Omental fat pad (tissue), 4 donors: Measurements from ENCODE around the gene DACH1. TPM values are rescaled to one million over a fixed set of nuclear protein-coding genes. Genes with fewer than 3 reads are reported as not detected.

ENCODE experiments used
- ATAC-seq: fragments of 150-250 bp; one replicate; pipeline ENCODE4 v1.9.1; 2016; ENCODE audit warnings: mild to moderate bottlenecking, moderate library complexity; ENCODE audit not compliant: low FRiP score
- DNase-seq: peaks from one replicate; pipeline ENCODE4 v3.0.0-alpha.2; 2019; ENCODE audit warnings: low spot score
- total RNA-seq, 4 donors: library from RNA; depleted of rRNA; stranded (reverse); fragments of >200 nt; gene quantifications; one replicate each; pipeline ENCODE4 v1.1.0, GENCODE V29; 2016
- TF ChIP-seq, protein P1 (sequence below), 3 donors: fragments of 450-650 bp; IDR thresholded peaks; one replicate each; pipeline ENCODE4 v1.5.1; 2016 to 2017; ENCODE audit warnings: antibody characterized with exemption in 3 of 3, mild to moderate bottlenecking in 3 of 3, moderate library complexity in 2 of 3

The DACH1 gene
- total RNA-seq, 4 donors from 2014 or later, result 1.1 to 10.4 (median 2.8) TPM

DNA sequence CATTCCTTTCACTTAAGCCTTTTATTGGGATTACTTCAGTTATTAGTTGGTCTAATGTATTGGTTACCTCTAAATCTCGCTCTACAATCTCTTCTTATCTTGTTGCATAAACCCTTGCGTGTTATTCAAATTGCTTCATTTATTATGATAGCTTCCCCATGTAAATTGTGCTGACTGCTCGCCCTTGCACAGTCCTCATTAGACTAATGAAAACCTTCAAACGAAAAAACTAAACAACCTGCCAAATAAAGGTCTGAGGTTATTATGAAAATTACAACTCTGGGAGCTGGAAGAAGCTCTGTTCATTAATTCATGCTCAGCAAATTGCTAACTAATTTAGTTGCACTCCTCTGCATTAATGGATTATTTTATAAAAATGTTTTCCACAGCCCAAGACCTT, 320.1 kb downstream of the DACH1 start:
- ATAC-seq, result no peak
- TF ChIP-seq, protein P1, sequence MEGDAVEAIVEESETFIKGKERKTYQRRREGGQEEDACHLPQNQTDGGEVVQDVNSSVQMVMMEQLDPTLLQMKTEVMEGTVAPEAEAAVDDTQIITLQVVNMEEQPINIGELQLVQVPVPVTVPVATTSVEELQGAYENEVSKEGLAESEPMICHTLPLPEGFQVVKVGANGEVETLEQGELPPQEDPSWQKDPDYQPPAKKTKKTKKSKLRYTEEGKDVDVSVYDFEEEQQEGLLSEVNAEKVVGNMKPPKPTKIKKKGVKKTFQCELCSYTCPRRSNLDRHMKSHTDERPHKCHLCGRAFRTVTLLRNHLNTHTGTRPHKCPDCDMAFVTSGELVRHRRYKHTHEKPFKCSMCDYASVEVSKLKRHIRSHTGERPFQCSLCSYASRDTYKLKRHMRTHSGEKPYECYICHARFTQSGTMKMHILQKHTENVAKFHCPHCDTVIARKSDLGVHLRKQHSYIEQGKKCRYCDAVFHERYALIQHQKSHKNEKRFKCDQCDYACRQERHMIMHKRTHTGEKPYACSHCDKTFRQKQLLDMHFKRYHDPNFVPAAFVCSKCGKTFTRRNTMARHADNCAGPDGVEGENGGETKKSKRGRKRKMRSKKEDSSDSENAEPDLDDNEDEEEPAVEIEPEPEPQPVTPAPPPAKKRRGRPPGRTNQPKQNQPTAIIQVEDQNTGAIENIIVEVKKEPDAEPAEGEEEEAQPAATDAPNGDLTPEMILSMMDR (IDR thresholded peaks at IDR 0.05), result no peak
- no peak for DNase-seq

DNA sequence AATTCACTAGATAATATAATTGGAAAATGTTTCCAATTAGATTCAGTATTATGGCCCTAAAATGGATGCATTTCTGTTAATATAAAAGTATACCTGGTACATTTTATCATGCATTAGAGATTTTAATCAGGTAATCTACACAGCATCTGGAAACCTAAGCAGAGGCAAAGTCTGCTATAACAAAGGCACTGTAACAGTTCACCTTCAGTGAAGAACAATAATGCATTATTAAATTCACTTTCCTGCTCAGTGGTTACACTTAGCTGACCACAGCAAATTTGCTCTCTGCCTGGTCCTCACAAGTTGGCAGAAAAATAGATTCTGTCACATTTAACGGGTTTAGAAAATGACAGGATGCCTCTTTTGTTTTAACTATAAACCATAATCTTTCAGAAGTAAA, 326.9 kb downstream of the DACH1 start:
- no peak for ATAC-seq
- no peak for DNase-seq
- TF ChIP-seq, protein P1 (IDR thresholded peaks at IDR 0.05), result no peak

DNA sequence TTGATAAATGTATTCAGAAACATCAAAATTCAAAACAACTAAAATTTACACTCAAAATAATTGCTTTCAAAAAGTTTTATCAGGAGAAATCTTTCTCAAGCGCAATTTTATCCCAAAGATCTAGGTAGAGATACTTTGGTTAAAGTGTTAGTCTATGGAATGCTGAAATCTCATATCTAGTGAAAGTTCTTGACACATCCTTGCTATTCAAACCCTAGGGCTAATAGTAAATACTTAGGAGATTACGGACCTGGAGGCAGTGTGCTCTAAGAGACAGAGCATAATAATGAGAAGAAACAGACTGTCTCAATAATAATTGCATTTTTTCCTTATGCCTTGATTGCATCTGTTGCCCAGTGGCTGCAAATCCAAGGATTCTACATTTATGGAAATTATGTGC, 330.8 kb downstream of the DACH1 start:
- DNase-seq, result no peak

DNA sequence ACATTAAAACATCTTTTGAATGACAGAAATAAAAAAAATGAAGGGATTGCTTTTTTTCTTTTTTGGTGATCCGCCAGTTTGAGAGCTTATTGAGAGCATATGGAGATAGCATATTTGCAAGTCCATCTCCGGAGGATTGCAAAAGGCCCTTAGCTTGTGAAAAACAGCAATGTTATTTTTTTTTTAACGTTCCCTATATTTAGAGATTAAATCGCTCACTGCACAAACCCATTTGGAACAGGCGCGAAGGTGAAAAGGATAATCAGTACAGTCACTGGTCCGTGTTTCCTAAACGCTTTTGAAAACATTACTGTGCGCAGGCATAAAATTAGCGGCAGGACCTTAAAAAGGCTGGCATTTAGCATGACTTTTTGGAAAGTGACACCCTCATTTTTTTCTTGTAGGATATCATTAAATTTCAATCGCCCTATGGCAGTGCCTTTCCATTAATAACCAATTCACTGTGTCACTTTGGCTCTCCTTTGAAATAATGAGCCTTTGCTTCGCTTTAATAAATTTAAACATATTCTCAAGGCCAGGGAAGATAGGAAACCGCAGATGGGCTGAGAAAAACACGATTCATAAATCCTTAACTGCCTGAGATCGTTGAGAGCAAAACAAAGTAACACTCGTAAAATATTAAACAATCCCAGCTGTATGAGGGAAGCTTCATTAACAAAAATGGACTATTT, 342.2 kb downstream of the DACH1 start:
- TF ChIP-seq, protein P1 (IDR thresholded peaks at IDR 0.05), result no peak
- DNase-seq, result no peak
- ATAC-seq, result no peak

More for the DNA sequence above, 330.8 kb downstream of the DACH1 start:
- TF ChIP-seq, protein P1 (IDR thresholded peaks at IDR 0.05), result no peak
- no peak for ATAC-seq

DNA sequence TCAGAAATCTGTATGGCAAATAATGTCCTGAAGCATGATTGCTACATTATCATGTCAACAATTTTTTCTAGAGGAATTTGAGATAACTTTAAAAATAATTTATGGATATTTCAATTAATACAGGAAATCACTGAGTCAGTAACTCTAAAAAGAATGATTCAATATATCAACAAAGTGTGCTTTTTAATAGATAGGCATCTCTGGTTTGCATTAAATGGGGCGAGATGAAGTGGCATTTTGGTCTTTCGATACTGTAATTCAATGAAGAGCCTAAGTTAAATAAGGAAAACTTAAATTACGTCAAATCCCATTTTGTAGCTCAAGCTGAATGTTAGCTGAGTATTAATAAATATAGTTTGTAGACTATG, 342.8 kb downstream of the DACH1 start:
- TF ChIP-seq, protein P1 (IDR thresholded peaks at IDR 0.05), result no peak
- ATAC-seq (no peak), DNase-seq (no peak)

DNA sequence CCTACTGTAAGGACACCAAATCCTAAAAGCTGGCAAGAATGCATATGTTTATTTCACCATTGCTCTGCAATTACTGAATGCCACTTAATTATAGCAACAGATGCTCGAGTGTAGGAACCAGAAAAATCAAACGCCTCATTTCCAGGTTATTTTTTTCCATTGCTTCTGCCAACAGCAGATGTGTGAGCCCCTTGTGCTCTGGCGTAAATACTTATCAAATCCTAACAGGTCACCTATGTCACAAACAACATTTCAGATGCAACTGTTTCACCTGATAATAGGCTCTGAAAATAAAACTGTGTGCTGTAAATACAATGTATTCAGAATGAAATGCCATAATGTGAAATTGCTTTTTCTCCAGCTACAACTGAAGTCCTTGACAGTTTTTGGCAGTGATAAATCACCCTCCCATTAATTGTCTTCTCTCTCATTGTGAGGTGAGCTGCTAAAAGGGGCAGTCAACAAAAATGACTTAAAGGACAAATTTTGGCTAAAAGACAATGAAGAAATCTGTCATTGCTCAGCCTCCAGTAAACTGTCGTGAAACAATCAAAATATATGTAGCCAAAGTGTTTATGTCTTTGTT, 344.0 kb downstream of the DACH1 start:
- no peak for DNase-seq
- no peak for ATAC-seq

More for the DNA sequence above, 344.0 kb downstream of the DACH1 start:
- TF ChIP-seq, protein P1 (IDR thresholded peaks at IDR 0.05), result no peak
